Liver (tissue), 3 donors: ENCODE data around the gene SYT8.

ENCODE experiments used
- CTCF ChIP-seq: fragments of 150-350 bp; IDR thresholded peaks from 2 replicates; pipeline ENCODE4 v1.5.1; 2017; ENCODE audit warnings: improper control_type of control experiment, low read depth, low read length; ENCODE audit not compliant: missing input control
- GABPA ChIP-seq, 2 donors: IDR thresholded peaks in 1 of 2; conservative IDR thresholded peaks in 1 of 2; 2 replicates each; pipeline ENCODE4 v1.6.1; 2016; ENCODE audit warnings: antibody characterized with exemption in 2 of 2, mild to moderate bottlenecking in 1 of 2, moderate library complexity in 1 of 2
- TAF1 ChIP-seq: conservative IDR thresholded peaks from 2 replicates; pipeline ENCODE4 v1.6.1; 2016; ENCODE audit warnings: antibody characterized with exemption, mild to moderate bottlenecking
- donor health status: healthy.
- donor health status: healthy.

- TF ChIP-seq CTCF (no peak), TAF1 (no peak), GABPA (IDR thresholded peaks at IDR 0.05 in 1 of 2, conservative IDR thresholded peaks at IDR 0.05 in 1 of 2) (no peak)
These were observed 6.1 kb downstream of the SYT8 start for GRCh38 chr11:1840780-1841480.
